DMS114 treated with DMSO at 0.1 percent for 48 hours (cell line): Measurements from ENCODE around the gene TIMP3.
"Not testable (repeated sequence)": the region's sequence is repeated elsewhere in the genome, so short reads cannot be mapped to it uniquely, and the experiment has no call there.

Source experiments
- DNase-seq: peaks from one replicate; lab custom pipeline; 2025; ENCODE audit not compliant: unreplicated experiment; lab: John Stamatoyannopoulos, UW

Gene TIMP3

GRCh38 chr22:32801537-32802236, at the start of gene TIMP3:
Gene TIMP3 (plus strand): TSS chr22:32801705. CDS start chr22:32802002, 297 bp downstream.
- no peak for DNase-seq

- no peak for DNase-seq
Observed at GRCh38 chr22:32752326-32752725, 49.2 kb upstream of the TIMP3 start.

- no peak for DNase-seq
Observed at GRCh38 chr22:32752816-32753520, 48.5 kb upstream of the TIMP3 start.

- DNase-seq, result no peak
Observed at GRCh38 chr22:32753591-32753990, 47.9 kb upstream of the TIMP3 start.

- DNase-seq, result no peak
Observed at GRCh38 chr22:32754413-32755041, 47.0 kb upstream of the TIMP3 start.

GRCh38 chr22:32757086-32757762, 44.3 kb upstream of the TIMP3 start:
- not testable (repeated sequence) for DNase-seq

- no peak for DNase-seq
Observed at GRCh38 chr22:32758866-32759385, 42.6 kb upstream of the TIMP3 start.

- DNase-seq, result no peak
Observed at GRCh38 chr22:32760396-32760795, 41.1 kb upstream of the TIMP3 start.

- DNase-seq, result no peak
Observed at GRCh38 chr22:32760815-32761214, 40.7 kb upstream of the TIMP3 start.

GRCh38 chr22:32761251-32761903, 40.1 kb upstream of the TIMP3 start:
- no peak for DNase-seq

GRCh38 chr22:32764330-32765131, 37.0 kb upstream of the TIMP3 start:
- DNase-seq, result no peak

- DNase-seq, result no peak
Observed at GRCh38 chr22:32765132-32765618, 36.3 kb upstream of the TIMP3 start.

- no peak for DNase-seq
Observed at GRCh38 chr22:32771756-32772155, 29.7 kb upstream of the TIMP3 start.

- no peak for DNase-seq
Observed at GRCh38 chr22:32775957-32776356, 25.5 kb upstream of the TIMP3 start.

- no peak for DNase-seq
Observed at GRCh38 chr22:32776397-32776796, 25.1 kb upstream of the TIMP3 start.

- DNase-seq, result no peak
Observed at GRCh38 chr22:32776802-32777201, 24.7 kb upstream of the TIMP3 start.

- no peak for DNase-seq
Observed at GRCh38 chr22:32777987-32778386, 23.5 kb upstream of the TIMP3 start.

GRCh38 chr22:32780726-32781310, 20.7 kb upstream of the TIMP3 start:
- no peak for DNase-seq

- no peak for DNase-seq
Observed at GRCh38 chr22:32781695-32782094, 19.8 kb upstream of the TIMP3 start.
